Brain microvascular endothelial cell (primary cell): Measurements from ENCODE around the gene HMCN2.

Experiments
- DNase-seq: peaks from one replicate; pipeline ENCODE4 v3.0.0-alpha.2; 2020
- H3K27ac ChIP-seq: fragments of 250-450 bp; sonication (Bioruptor Pico); 2 replicates; pipeline ENCODE4 v1.5.1; 2020; ENCODE audit warnings: mild to moderate bottlenecking, moderate library complexity
- H3K27me3 ChIP-seq: fragments of 250-450 bp; sonication (Bioruptor Pico); replicated peaks from 2 replicates; pipeline ENCODE4 v1.5.1; 2020; ENCODE audit warnings: mild to moderate bottlenecking
- H3K36me3 ChIP-seq: fragments of 250-450 bp; sonication (Bioruptor Pico); replicated peaks from 2 replicates; pipeline ENCODE4 v1.5.1; 2020; ENCODE audit warnings: mild to moderate bottlenecking
- H3K4me3 ChIP-seq: 2 replicates; pipeline ENCODE4 v1.5.1; 2011; ENCODE audit warnings: low read depth, mild to moderate bottlenecking, control low read depth, low read length, moderate library complexity
- CTCF ChIP-seq: IDR thresholded peaks from 2 replicates; pipeline ENCODE4 v1.5.1; 2011; ENCODE audit warnings: low read depth, mild to moderate bottlenecking, moderate library complexity, low read length, control low read depth, inconsistent platforms; ENCODE audit errors: missing control alignments
- in situ Hi-C: cut with HindIII; loops from 2 replicates; pipeline ENCODE4 v1.10.0; 2017; ENCODE audit warnings: low sequenced_read_pairs, low pct_ligation_motif_present

The HMCN2 gene

GRCh38 chr9:130311408-130312140, 46.0 kb downstream of the HMCN2 start:
- in situ Hi-C loops, result no loop called here
- DNase-seq, result no peak
- H3K36me3 ChIP-seq, result no peaks in the 10 kb centered on the region
- no peak overlapping the region for H3K4me3 ChIP-seq
- TF ChIP-seq CTCF, result no peak
- no peak overlapping the region for H3K27ac ChIP-seq
- H3K27me3 ChIP-seq, result no peaks in the 10 kb centered on the region

DNA sequence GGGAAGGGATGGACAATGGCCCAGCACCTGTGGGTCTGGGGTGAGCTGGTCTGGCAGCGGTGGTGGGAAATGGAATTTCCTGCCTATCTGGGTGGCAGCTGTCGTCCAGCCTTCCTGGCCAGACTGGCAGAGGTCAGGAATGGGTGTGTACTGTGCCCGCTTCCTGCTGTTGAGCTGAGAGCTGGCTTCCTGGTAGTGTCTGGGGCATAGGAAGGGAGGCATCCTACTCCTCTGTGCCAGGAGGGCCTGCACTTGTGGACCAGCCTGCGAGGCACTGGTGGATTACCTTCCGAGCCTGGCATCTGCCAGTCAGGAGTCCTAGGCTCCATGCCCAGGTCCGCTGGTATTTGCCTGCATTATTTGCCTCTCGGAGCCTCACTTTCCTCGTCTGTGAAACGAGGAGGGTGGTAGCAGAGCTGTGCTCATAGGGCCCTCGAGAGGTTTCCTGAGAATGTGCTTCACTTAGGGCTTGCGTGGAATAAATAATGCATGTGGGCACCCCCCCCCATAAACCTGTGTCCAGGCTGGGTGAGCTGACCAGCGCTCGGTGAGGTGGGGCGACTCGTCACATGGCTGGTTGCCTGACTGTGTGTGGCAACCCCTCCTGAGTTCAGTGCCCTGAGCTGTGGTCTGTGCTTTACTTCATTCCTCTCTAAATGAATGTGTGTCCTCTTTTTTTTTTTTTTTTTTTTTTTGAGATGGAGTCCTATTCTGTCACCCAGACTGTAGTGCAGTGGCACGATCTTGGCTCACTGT, 47.7 kb downstream of the HMCN2 start:
- Histone ChIP-seq H3K27ac (no peak overlapping the region), H3K4me3 (no peak overlapping the region), H3K36me3 (no peaks in the 10 kb centered on the region), H3K27me3 (peaks cover 12% of the 10 kb centered on the region)
- DNase-seq, result no peak
- in situ Hi-C loops, result no loop called here
- no peak for TF ChIP-seq CTCF

DNA sequence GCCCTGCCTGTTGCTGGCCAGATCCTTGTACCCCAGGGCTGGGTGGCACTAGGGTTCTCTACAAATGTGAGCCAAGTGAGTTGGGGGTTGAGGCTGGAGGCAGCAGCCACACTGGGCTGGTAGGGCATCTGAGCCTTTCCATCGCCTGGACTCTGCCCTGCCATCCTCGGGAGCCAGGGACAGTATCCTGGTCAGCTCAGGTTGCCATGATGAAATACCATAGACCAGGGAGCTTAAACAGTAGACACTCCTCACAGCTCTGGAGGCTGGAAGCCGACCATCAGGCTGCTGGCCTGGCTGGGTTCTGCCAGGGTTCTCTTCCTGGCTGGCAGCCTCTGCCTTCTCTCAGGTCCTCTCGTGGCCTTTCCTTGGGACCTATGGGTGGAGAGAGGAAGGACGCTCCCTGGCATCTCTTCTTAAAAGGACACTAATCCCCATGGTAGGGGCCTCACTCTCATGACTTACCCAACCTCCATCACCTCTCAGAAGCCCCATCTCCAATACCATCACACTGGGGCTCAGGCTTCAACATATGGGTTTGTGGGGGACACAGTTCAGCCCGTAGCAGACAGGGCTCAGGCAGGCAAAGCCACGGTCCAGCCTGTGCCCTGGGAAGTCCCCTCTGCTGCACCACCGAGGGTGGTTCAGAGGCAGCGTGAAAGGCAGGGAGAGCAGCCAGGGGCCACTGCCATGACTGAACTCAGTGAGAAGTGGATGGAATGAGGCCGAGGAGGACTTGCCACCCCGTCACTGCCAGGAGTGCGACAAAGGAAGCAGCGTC, 50.1 kb downstream of the HMCN2 start:
- H3K27ac ChIP-seq, result no peak overlapping the region
- in situ Hi-C loops, result no loop called here

GRCh38 chr9:130316430-130316829, 50.9 kb downstream of the HMCN2 start:
- Histone ChIP-seq H3K27ac (no peak overlapping the region), H3K4me3 (no peak overlapping the region), H3K36me3 (no peaks in the 10 kb centered on the region), H3K27me3 (peaks cover 44% of the 10 kb centered on the region)
- no peak for DNase-seq
- in situ Hi-C loops, result no loop called here
- TF ChIP-seq CTCF, result no peak

More for the DNA sequence above, 50.1 kb downstream of the HMCN2 start:
- no peak overlapping the region for H3K4me3 ChIP-seq
- peaks cover 36% of the 10 kb centered on the region for H3K27me3 ChIP-seq
- no peaks in the 10 kb centered on the region for H3K36me3 ChIP-seq
- TF ChIP-seq CTCF, result no peak
- no peak for DNase-seq

- no peak for DNase-seq
- in situ Hi-C loops, result no loop called here
- Histone ChIP-seq H3K4me3 (no peak overlapping the region), H3K27me3 (peaks cover 60% of the 10 kb centered on the region), H3K36me3 (no peaks in the 10 kb centered on the region), H3K27ac (no peak overlapping the region)
- TF ChIP-seq CTCF, result no peak
These were observed 53.7 kb downstream of the HMCN2 start for GRCh38 chr9:130319300-130319699.
